HG03175 (cell line): ENCODE results near the gene E4F1.
A peak's percentile ranks its signal among the peaks of the same experiment; 100 is the strongest.
"Not testable (repeated sequence)": the region's sequence is repeated elsewhere in the genome, so short reads cannot be mapped to it uniquely, and the experiment has no call there.

ENCODE experiments used
- ATAC-seq: cut with Tn5 transposase; IDR thresholded peaks from one replicate; pipeline ENCODE4 v1.9.1; 2021; ENCODE audit warnings: mild to moderate bottlenecking, moderate library complexity; ENCODE audit not compliant: unreplicated experiment

E4F1 gene

DNA sequence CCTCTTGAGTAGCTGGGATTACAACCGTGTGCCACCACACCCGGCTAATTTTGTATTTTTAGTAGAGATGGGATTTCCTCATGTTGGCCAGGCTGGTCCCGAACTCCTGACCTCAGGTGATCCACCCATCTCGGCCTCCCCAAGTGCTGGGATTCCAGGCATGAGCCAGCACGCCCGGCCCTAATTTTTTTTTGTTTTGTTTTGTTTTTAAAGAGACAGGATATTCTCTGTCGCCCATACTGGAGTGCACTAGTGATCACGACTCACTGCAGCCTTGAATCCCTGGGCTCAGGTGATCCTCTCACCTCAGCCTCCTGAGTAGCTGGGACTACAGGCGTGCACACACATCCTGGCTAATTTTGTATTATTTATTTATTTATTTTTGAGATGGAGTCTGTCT is 16.9 kb downstream of the E4F1 start:
- ATAC-seq, result not testable (repeated sequence)

DNA sequence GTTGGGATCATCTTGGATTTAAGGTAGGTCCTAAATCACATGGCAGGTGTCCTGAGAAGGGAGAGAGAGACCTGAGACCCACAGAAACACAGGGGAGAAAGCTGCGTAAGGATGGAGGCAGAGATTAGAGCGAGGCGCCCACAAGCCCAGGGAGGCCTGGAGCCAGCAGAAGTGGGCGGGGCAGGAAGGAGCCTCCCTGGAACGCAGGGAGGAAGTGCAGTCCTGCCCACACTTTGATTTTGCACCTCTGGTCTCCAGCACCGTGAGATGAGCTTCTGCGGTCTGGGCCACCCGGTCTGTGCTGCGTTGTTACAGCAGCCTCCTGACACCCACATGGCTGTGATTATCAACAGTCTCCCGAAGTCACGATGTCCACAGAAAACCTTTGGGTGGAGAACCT is 19.2 kb downstream of the E4F1 start:
- ATAC-seq, result no peak

DNA sequence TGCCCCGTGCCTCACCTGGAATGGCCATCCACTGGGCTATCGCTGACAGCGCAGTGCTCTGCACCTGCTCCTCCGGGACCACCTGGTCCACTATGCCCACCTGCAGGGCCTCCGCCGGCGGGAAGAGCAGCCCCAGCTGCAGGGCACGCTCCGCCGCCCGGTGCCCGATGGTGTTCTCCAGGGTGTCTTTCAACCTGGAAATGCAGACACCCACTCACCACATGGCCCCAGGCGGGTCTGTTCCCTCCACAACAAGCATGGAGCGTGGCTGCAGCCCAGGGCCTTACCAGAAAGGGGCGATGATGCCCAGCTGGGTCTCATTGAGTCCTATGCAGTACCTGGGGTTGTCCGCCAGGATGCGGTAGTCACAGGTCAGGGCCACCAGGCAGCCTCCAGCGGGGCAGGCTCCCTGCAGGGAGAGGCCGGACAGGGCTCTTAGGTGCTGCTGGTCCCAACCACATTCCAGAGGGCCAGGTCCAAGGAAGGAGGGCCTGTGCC is 19.7 kb downstream of the E4F1 start:
- ATAC-seq, result no peak

GRCh38 chr16:2243781-2244180 is 20.4 kb downstream of the E4F1 start:
- no peak for ATAC-seq

DNA sequence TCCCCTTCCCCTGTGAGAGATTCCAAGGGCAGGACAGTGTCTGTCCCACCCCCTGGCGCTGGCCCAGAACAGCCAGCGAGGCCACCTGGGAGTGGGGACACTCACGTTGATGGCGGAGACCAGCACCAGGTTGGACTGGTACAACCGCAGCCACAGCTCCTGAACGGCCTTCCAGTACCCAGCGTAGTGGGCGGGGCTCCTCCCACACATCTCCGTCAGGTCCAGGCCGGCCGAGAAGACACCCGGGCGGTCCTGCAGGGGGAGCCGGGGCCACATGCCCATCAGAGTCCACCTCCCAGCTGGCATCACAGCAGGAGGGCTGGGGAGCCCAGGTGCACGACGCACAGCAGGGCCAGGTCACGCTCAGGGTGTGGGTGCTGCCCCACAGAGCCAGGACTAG is 20.9 kb downstream of the E4F1 start:
- ATAC-seq, result no peak

DNA sequence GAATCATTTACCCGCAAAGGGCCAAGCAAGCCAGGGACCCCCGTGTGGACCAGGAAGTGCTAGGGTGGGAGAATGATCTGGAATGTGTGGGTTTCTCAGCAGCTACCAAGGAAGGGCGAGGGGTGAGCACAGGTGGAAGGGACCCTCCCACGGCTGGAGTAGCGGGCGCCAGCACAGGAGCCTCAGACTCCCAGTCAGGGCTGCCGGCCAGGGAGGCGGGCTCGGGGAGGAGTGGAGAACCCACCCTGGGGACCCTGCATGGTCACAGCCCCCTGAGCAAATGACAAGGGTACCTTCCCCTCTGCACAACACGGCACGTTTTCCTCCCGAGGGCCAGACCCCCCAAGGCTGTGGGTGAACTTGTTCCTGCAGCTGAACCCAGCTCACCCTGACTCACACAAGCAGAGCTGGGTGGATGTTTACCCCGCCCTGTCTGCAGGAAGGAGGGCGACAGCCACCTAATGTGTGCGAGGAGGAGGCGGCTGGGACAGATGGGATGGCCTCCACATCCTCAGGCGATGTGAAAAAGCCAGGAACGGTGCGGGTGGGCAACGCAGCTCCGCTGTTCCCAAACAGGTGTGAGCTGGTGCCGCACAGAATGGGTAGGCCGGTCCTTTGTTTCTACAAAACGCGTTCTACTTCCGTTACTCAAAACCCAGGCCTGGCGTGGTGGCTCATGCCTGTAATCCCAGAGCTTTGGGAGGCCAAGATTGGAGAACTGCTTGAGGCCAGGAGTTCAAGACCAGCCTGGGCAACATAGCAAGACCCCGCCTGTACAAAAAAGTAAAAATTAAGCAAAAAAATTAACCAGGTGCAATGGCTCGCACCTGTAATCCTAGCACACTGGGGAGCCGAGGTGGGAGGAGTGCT is 21.8 kb downstream of the E4F1 start:
- ATAC-seq, result no peak

DNA sequence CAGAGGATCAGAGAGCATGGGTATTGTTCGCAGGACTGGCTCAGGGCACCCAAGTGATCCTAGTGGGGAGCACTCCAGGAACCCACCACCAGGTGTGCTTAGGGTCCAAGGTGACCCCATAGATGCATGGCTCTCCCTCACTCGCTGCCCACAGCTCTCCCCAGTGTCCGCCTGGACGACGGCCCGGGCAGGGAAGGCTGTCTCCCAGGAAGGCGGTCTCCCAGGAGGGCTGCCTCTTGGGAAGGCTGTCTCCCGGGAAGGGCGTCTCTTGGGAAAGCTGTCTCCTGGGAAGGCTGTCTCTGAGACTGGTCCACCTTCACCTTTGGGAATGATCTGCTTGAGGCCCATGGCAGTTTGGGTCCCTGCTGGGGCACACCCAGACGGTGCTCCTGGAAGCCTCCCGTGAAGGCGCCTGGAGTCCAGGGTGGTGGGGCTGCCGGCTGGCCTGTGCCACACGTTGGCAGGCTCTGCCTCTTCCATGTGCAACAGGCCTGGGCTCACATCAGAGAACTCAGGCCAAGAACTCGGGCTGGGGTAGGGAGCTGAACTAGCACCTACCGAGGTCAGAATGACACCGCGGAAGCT is 23.0 kb downstream of the E4F1 start:
- ATAC-seq, result no peak

DNA sequence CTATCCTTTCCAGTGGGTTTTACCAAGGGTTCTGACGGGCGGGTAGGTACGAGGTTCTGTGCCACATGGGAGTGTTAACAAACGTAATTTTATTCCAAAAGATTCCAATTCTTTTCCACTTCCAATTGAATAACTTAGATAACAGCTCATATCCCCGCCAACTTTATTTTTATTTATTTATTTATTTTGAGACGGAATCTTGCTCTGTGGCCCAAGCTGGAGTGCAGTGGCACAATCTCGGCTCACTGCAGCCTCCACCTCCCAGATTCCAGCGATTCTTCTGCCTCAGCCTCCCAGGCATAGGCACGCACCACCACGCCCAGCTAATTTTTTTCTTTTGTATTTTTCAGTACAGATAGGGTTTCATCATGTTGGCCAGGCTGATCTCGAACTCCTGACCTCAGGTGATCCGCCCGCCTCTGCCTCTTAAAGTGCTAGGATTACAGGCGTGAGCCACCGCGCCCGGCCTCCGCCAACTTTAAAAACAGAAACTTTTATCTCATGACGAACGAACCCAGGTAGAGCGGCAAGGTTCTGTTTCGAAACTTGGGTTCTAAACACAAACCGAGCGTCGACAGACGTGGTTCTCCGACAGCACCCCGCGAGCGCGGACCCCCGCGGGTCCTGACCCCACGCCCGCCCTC is 27.4 kb downstream of the E4F1 start:
- peak; percentile 17 for ATAC-seq

DNA sequence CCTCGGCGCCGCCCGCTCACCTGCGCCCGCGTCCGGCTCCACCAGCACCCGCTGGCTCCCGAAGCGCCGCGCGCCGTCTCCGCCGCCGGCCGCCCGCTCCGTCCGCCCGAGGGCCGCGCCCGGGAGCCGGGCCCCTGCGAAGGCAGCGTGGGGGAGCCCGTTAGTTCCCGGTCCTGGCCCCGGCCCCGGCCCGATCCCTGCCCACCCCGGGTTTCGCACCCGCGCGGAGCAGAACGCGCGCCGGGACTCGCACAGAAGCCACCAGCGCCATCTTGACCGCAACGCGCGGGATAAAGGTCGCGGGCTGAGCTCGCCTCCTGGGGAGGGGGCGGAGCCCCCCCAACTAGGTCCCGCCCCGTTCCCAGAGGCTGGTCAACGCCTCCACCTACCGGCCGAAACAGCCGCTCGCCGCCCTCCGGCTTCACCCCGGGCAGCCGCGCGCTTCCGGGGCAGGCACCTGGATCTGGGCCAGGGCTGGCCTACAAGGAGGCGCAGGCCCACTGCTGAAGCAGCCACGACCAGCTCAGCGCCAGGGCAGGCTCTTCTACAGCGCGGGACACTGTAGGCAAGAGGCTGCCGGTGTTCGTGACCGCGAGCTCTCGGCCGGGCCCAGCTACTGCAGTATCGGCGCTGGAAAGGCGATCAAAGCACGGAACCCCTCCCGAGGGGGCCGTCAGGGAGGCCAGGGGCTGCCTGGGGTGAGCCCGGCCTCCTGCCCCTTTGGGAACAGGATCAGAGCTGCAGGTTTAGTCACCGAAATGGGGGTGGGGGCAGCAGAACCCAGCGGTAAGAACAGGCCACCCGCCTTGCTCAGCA is 28.1 kb downstream of the E4F1 start, which contains the start of gene ECI1:
TSS of gene ECI1 (minus strand) at position 292 of the 816 bp plus-strand sequence. CDS start at position 271, 21 bp downstream.
- ATAC-seq, result peak; percentile 90

- ATAC-seq, result no peak
Measured at GRCh38 chr16:2252806-2253148, 29.4 kb downstream of the E4F1 start.

DNA sequence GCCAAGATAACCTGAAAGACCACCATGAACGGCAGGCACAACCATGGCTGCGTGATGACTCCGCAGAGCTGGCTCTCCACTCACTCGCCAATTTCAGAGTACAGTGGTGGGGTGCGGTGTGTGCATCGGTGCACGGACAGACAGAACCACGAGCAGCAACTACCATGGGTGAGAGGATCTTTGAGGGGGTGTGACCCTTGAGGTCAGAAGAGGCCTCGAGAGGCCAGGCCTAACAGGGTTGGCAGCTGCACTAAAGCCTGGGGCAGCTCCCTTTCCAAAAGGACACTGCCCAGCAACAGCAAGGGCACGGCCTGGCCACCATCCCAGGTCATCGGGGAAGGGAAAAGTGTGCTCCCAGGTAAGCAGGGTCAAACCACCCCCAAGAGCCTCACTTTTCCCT is 29.9 kb downstream of the E4F1 start:
- ATAC-seq, result no peak

- ATAC-seq, result no peak
Measured at GRCh38 chr16:2256531-2257140, 33.2 kb downstream of the E4F1 start.

- ATAC-seq, result no peak
Measured at GRCh38 chr16:2257726-2258125, 34.3 kb downstream of the E4F1 start.

- ATAC-seq, result not testable (repeated sequence)
Measured at GRCh38 chr16:2258530-2258929, 35.1 kb downstream of the E4F1 start.

GRCh38 chr16:2260250-2260649 is 36.9 kb downstream of the E4F1 start:
- ATAC-seq, result no peak

- ATAC-seq, result not testable (repeated sequence)
Measured at GRCh38 chr16:2263026-2263425, 39.6 kb downstream of the E4F1 start.

DNA sequence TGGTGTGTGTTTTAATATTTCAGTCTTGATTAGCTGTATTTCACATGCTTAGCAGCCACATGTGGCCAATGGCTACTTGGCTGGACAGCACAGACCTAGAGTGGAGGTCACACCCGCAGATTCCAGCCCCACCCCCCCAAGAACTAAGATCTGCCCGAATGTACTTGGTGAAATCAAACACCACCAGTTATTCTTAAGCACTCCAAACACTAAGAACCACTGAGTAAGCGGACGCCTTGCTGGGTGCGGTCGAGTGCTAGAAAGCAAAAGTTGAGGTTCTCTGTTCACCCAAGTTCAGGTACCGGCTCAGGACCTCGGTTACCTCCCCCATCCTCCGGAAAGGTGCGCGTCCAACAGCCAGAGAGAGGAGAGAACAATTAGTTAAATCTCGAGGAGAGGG is 43.5 kb downstream of the E4F1 start:
- not testable (repeated sequence) for ATAC-seq

DNA sequence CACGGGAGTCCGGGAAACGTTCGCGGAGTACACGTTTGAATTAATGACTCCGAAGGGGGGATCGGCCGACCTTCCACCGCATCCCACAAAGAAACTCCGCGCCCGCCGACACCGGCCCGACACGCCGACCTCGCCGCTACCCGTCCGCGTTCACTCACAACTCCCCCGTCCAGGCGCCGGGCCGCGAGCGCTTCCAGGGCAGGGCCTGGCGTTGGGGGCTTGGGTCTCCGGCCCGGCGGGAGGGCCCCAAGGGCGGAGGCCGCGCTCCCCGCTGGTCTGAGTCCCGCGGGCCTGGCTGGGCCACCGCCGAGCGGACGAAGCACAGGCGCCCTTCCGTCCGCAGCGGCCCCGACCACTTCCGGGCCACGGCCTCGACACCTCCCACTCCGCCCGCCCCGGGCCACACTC is 44.1 kb downstream of the E4F1 start:
- peak; percentile 65 for ATAC-seq

DNA sequence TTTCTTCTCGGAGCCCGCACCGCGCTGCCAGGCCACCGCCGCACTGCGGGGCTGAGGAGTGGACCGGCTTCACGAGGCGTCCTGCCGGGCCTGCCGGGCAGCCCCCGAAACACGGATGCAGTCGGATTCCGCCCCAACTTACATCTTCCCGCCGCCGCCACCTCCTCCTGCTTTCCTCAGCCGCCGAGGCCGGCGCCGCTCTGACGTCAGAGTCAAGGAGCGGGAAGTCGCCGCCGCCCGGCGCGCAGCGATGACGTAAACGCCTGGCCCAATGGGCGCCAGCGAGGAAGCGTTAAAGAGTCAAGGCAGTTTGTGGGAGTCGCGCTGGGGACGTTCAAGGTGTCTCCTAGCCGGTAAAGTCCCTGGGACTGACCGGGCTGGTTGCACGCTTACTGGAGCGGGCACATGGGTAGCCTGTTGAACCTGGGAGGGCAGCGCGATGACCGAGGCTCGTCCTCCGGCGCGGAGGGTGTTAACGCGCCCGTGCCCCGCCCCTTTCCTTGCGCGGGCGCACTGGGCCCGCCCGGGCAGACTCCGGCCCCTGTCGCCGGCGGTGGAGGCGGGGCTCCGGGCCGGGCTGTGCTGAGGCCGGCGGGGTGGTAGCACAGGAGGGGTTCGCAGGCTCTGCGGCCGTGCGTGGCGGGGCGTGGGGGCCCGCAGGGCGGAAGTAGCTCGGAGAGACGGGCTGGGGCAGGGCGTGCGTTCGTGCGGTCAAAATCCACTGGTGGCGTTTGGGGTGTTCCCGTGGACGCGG is 44.7 kb downstream of the E4F1 start, which contains the start of gene RNPS1:
TSS of gene RNPS1 (minus strand) at position 214 of the 754 bp plus-strand sequence. CDS start 3,483 bp downstream, outside the sequence.
- peak; percentile 80 for ATAC-seq

GRCh38 chr16:2270070-2270462 is 46.7 kb downstream of the E4F1 start:
- ATAC-seq, result no peak
